BLaER1 treated with 17β-estradiol and CSF1 and Interleukin-3, amounts not matched to agents 10 nM and 100 nM (cell line): Measurements from ENCODE around the gene MTERF4.

Experiments
- H3K27ac ChIP-seq, 11 experiments: shearing (Covaris generic); formaldehyde crosslinking; 2 replicates each; pipeline ENCODE4 v1.8.1; 2022
- H3K27me3 ChIP-seq, 11 experiments: shearing (Covaris generic); formaldehyde crosslinking; 2 replicates each; pipeline ENCODE4 v1.8.1; 2022
- H3K36me3 ChIP-seq, 11 experiments: shearing (Covaris generic); formaldehyde crosslinking; 2 replicates each; pipeline ENCODE4 v1.8.1; 2022
- H3K4me1 ChIP-seq, 10 experiments: shearing (Covaris generic); formaldehyde crosslinking; 2 replicates each; pipeline ENCODE4 v1.8.1; 2022
- H3K4me2 ChIP-seq, 11 experiments: shearing (Covaris generic); formaldehyde crosslinking; 2 replicates each; pipeline ENCODE4 v1.8.1; 2022
- H3K4me3 ChIP-seq, 10 experiments: shearing (Covaris generic); formaldehyde crosslinking; 2 replicates each; pipeline ENCODE4 v1.8.1; 2022
- H3K9ac ChIP-seq, 11 experiments: shearing (Covaris generic); formaldehyde crosslinking; 2 replicates each; pipeline ENCODE4 v1.8.1; 2022
- H3K9me3 ChIP-seq, 11 experiments: shearing (Covaris generic); formaldehyde crosslinking; replicated peaks in 1 of 11; 2 replicates each; pipeline ENCODE4 v1.8.1; 2022
- H4K20me1 ChIP-seq, 11 experiments: shearing (Covaris generic); formaldehyde crosslinking; 2 replicates each; pipeline ENCODE4 v1.8.1; 2022
- Cebpa-rat ChIP-seq, 11 experiments: shearing (Covaris generic); IDR thresholded peaks; 2 replicates each; pipeline ENCODE4 v1.8.1; 2022

The MTERF4 gene

DNA sequence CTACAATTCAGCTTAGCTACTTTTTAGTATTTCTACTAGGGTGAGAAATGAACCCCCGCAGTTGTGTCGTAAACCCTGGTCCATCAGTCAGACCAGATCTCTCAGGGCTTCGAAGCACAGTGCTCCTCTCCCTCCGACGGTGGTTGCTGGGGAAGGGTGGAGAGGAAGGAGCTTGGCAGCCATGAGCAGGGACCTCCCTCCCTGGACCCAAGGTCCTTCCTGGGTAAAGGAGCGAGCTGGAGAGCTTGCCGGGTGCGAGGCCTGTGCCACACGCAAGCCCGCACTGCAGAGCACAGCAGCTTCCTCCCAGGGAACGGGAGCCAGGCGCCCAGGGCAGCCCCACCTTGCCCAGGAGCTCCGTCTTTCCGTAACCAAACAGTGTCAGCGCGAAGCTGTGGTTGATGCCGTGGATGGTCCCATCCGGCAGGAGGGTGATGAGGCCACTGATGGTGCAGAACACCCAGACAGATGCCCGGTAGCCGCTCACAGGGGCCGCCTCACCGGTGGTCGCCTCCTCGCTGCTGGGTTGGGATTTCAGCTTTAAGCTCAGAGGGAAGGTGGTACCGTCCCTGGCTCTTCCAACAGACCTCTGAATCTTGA is 34.7 kb upstream of the MTERF4 start:
- Histone ChIP-seq H3K27ac (no peak overlapping the region), H3K4me2 (no peak overlapping the region), H3K36me3 (peaks cover 17 to 99% (median 82%) of the 10 kb centered on the region in 11 experiments), H3K4me1 (no peaks in the 10 kb centered on the region), H3K9me3 (no peaks in the 10 kb centered on the region), H3K4me3 (no peak overlapping the region), H3K9ac (no peak overlapping the region), H3K27me3 (no peaks in the 10 kb centered on the region), H4K20me1 (peaks cover 0 to 25% (median 0%) of the 10 kb centered on the region in 11 experiments; a peak in 5 of 22 replicates)
- no peak for TF ChIP-seq Cebpa-rat (IDR thresholded peaks at IDR 0.05)

DNA sequence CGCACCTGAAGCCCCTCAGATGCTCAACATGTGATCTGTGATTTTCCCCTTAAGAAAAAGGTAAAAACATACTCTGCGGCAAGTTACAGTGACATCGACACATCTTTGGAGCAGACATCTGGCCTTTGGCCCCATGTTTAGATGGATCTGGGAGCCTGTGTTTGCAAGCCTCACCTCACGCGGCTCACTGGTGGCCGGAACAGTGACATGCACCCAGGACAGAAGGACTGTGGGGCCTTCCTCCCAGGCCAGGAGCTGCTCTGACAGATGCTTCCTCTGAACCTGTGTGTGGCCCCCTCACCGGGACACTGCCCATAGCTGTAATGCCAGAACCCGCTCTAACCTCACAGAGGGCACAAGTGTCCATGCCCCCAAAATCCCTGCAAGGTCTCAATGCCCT is 34.1 kb upstream of the MTERF4 start:
- TF ChIP-seq Cebpa-rat (IDR thresholded peaks at IDR 0.05): no peak
- Histone ChIP-seq H3K9me3 (no peaks in the 10 kb centered on the region), H3K27me3 (no peaks in the 10 kb centered on the region), H3K9ac (no peak overlapping the region), H3K27ac (no peak overlapping the region), H3K4me3 (no peak overlapping the region), H3K4me2 (no peak overlapping the region), H3K4me1 (no peaks in the 10 kb centered on the region), H4K20me1 (peaks cover 0 to 20% (median 0%) of the 10 kb centered on the region in 11 experiments; a peak in 5 of 22 replicates), H3K36me3 (peaks cover 17 to 100% (median 84%) of the 10 kb centered on the region in 11 experiments)

DNA sequence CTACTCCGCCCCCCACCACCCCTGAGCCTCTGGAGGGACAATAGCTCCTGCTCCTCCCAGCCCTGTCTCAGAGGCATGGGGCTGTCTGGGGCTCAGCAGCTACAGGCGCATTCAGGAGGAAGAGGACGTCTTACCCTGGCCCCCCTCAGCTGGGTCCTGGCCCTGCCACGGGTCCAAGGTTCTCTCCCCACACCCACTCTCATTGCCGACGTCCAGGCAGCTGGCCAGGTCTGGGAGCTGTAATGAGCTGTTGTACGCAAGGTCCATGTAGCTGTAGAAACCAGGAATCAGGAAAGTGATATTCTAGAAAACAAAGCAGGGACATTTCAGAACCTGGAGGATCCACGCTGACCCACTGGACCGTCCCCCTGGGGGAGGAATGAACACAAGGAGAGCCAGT is 33.6 kb upstream of the MTERF4 start:
- H3K9me3 ChIP-seq: no peaks in the 10 kb centered on the region
- no peak overlapping the region for H3K4me3 ChIP-seq
- no peaks in the 10 kb centered on the region for H3K27me3 ChIP-seq
- no peak overlapping the region for H3K27ac ChIP-seq
- H3K4me1 ChIP-seq: no peaks in the 10 kb centered on the region
- H3K9ac ChIP-seq: no peak overlapping the region
- no peak for TF ChIP-seq Cebpa-rat (IDR thresholded peaks at IDR 0.05)
- H4K20me1 ChIP-seq: peaks cover 0 to 15% (median 0%) of the 10 kb centered on the region in 11 experiments; a peak in 4 of 22 replicates
- peaks cover 17 to 97% (median 80%) of the 10 kb centered on the region in 11 experiments for H3K36me3 ChIP-seq
- no peak overlapping the region for H3K4me2 ChIP-seq

DNA sequence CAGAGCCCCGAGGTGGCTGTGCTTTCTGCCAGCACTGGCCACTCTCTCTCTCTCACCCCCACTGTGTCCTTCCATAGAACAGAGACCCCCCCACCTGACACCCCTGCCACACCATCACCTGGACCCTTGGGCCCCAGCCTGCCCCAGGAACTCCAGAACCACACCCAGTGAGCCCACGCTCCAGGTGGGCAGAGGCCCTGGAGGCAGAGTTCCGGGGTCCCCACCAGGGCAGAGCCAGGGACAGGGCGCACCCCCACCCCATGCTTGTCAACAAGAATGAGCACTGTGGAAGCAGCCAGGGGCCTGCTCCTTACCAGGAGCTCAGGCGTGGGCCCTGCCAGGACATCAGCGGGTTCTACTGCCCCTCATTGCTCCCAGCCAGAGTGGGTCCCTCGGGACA is 32.6 kb upstream of the MTERF4 start:
- H3K4me1 ChIP-seq: peaks cover 0 to 2% (median 0%) of the 10 kb centered on the region in 10 experiments; a peak in 2 of 20 replicates
- H3K27ac ChIP-seq: no peak overlapping the region
- no peak for TF ChIP-seq Cebpa-rat (IDR thresholded peaks at IDR 0.05)
- H3K9me3 ChIP-seq: no peaks in the 10 kb centered on the region
- no peak overlapping the region for H3K4me2 ChIP-seq
- H3K9ac ChIP-seq: no peak overlapping the region
- H4K20me1 ChIP-seq: peaks cover 0 to 6% (median 0%) of the 10 kb centered on the region in 11 experiments; a peak in 4 of 22 replicates
- H3K36me3 ChIP-seq: peaks cover 14 to 97% (median 76%) of the 10 kb centered on the region in 11 experiments
- no peak overlapping the region for H3K4me3 ChIP-seq
- H3K27me3 ChIP-seq: no peaks in the 10 kb centered on the region

DNA sequence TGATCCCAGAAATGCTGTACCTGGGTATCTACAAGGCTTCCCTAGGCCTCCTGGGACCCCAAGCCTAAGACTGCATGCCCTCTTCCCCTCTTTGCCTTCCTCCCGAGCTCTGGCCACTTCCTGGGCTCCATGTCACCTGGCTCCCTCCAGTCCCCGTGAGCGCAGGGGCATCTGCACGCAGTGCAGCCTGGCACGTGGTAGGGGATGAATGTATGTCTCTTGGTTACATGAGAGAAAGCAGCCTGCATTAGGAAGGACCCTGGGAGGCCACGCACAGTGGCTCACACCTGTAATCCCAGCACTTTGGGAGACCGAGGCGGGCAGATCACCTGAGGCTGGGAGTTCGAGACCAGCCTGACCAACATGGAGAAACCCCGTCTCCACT is 31.3 kb upstream of the MTERF4 start:
- H4K20me1 ChIP-seq: peaks cover 0 to 11% (median 0%) of the 10 kb centered on the region in 11 experiments; a peak in 4 of 22 replicates
- H3K4me1 ChIP-seq: peaks cover 0 to 10% (median 0%) of the 10 kb centered on the region in 10 experiments; a peak in 2 of 20 replicates
- no peak for TF ChIP-seq Cebpa-rat (IDR thresholded peaks at IDR 0.05)
- H3K27ac ChIP-seq: no peak overlapping the region
- H3K9me3 ChIP-seq: no peaks in the 10 kb centered on the region
- H3K27me3 ChIP-seq: no peaks in the 10 kb centered on the region
- H3K4me2 ChIP-seq: no peak overlapping the region
- H3K4me3 ChIP-seq: no peak overlapping the region
- H3K9ac ChIP-seq: no peak overlapping the region
- H3K36me3 ChIP-seq: peaks cover 10 to 95% (median 74%) of the 10 kb centered on the region in 11 experiments

DNA sequence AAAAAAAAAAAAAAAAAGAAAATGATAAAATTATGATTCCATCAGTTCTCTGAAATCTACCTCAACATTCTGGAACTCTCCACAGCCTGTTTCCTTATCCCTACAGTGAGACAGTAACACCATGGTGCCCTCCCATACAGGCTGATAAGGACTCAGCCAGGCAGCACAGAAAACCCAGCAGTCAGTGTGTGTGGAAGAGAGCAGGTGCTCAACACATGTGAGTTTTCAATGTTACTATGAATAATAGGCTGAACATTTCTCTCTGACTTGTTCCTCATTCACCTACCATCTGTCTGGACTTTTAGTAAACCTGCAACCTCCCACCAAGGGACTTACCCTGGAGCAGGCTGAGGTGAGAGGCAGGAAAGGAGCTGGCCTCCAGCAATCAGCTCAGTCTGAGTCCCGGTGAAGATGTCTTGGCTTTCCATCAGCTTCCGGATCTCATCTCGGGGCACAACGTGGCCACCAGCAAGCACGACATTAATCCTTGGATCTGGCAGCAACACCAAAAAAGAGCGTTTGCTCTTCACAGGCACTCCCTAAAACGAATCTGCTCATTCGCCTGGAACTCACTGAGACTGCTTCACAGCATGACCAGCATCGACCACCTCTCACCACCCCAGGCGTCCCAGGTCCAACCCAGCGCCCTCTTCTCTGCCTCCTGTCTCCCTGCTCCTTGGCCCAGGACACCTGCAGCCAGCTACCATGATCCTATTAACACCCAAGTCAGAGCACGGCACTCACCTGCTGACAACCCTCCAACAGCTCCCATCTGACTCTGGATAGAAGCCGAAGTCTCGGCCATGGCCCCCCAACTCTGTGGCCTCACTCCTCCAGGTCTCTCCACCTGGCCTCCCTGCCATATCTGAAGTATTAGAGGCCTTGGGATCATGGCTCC is 30.7 kb upstream of the MTERF4 start:
- H4K20me1 ChIP-seq: peaks cover 0 to 11% (median 0%) of the 10 kb centered on the region in 11 experiments; a peak in 4 of 22 replicates
- no peaks in the 10 kb centered on the region for H3K9me3 ChIP-seq
- no peak overlapping the region for H3K4me3 ChIP-seq
- H3K4me2 ChIP-seq: no peak overlapping the region
- H3K9ac ChIP-seq: no peak overlapping the region
- peaks cover 0 to 10% (median 0%) of the 10 kb centered on the region in 10 experiments; a peak in 2 of 20 replicates for H3K4me1 ChIP-seq
- H3K36me3 ChIP-seq: peaks cover 3 to 95% (median 67%) of the 10 kb centered on the region in 11 experiments; a peak in 21 of 22 replicates
- no peak for TF ChIP-seq Cebpa-rat (IDR thresholded peaks at IDR 0.05)
- H3K27me3 ChIP-seq: no peaks in the 10 kb centered on the region
- no peak overlapping the region for H3K27ac ChIP-seq

DNA sequence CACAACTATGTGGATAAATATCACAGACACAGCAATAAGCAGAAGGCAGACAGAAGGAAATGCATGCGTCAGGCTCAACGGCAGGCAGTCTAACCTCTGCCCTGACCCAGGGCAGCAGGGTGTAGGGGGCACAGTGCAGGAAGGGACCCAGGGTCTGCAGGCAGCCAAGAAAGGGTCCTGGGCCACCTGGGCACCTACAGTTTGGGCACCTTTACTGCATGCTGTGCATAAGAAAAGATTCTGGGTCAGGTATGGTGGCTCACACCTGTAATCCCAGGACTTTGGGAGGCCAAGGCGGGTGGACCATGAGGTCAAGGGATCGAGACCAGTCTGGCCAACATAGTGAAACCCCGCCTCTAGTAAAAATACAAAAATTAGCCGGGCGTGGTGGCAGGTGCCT is 29.4 kb upstream of the MTERF4 start:
- H3K27me3 ChIP-seq: no peaks in the 10 kb centered on the region
- peaks cover 0 to 10% (median 0%) of the 10 kb centered on the region in 10 experiments; a peak in 2 of 20 replicates for H3K4me1 ChIP-seq
- H3K4me2 ChIP-seq: no peak overlapping the region
- no peak overlapping the region for H3K9ac ChIP-seq
- H4K20me1 ChIP-seq: peaks cover 0 to 14% (median 0%) of the 10 kb centered on the region in 11 experiments; a peak in 4 of 22 replicates
- no peak for TF ChIP-seq Cebpa-rat (IDR thresholded peaks at IDR 0.05)
- no peaks in the 10 kb centered on the region for H3K9me3 ChIP-seq
- H3K4me3 ChIP-seq: no peak overlapping the region
- H3K36me3 ChIP-seq: peaks cover 0 to 95% (median 63%) of the 10 kb centered on the region in 11 experiments; a peak in 18 of 22 replicates
- H3K27ac ChIP-seq: no peak overlapping the region

DNA sequence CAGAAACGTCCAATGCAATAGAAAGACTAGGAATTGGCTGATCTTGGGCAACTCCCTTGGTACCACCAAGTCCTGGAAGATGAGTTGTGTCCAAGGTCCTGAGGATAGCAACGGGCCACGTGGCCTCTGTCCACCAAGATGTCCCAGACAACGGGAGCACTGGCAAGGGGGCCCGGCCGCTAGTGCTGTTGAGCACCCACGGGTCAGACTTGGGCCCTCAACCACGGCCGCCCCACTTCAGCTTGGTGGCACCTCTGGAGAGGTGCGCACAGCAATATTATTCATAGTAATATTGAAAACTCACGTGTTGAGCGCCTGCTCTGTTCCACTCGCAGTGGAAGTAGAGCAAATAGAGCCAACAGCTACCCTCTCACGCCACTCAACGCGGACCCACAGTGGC is 28.2 kb upstream of the MTERF4 start:
- no peak overlapping the region for H3K9ac ChIP-seq
- H3K27ac ChIP-seq: no peak overlapping the region
- no peaks in the 10 kb centered on the region for H3K9me3 ChIP-seq
- H3K4me1 ChIP-seq: peaks cover 0 to 10% (median 0%) of the 10 kb centered on the region in 10 experiments; a peak in 2 of 20 replicates
- TF ChIP-seq Cebpa-rat (IDR thresholded peaks at IDR 0.05): no peak
- H3K36me3 ChIP-seq: peaks cover 0 to 95% (median 62%) of the 10 kb centered on the region in 11 experiments; a peak in 18 of 22 replicates
- H3K4me2 ChIP-seq: no peak overlapping the region
- H3K27me3 ChIP-seq: no peaks in the 10 kb centered on the region
- no peak overlapping the region for H3K4me3 ChIP-seq
- H4K20me1 ChIP-seq: peaks cover 0 to 20% (median 0%) of the 10 kb centered on the region in 11 experiments; a peak in 4 of 22 replicates
